VCaP (cell line): ENCODE data around the gene KAZN.

Experiments
- H3K27ac ChIP-seq: fragments of 450-650 bp; 2 replicates; pipeline ENCODE4 v1.5.1; 2017
- TF ChIP-seq, protein P1 (sequence below): fragments of 450-650 bp; conservative IDR thresholded peaks from 2 replicates; pipeline ENCODE4 v1.5.1; 2017; ENCODE audit warnings: mild to moderate bottlenecking, moderate library complexity

Gene KAZN

DNA sequence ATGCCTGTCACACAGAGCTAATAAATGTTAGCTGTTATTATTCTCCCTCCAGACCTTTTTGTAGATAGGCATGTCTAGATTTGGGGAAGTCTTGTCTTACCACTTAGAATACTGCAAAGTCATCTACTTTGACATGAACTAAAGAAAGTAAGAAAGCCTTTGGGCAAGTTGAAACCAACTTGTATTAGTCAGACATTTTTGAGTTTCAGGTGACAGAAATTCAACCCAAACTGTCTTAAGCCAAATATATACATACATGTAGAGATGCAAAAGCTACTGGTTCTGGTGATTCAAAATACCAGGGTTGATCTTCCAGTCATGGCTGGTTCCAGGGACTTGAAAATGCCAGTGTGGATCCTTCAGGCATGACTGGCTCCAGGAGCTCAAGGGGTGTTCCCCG is 278.3 kb downstream of the KAZN start:
- H3K27ac ChIP-seq: no peak overlapping the region
- TF ChIP-seq, protein P1, sequence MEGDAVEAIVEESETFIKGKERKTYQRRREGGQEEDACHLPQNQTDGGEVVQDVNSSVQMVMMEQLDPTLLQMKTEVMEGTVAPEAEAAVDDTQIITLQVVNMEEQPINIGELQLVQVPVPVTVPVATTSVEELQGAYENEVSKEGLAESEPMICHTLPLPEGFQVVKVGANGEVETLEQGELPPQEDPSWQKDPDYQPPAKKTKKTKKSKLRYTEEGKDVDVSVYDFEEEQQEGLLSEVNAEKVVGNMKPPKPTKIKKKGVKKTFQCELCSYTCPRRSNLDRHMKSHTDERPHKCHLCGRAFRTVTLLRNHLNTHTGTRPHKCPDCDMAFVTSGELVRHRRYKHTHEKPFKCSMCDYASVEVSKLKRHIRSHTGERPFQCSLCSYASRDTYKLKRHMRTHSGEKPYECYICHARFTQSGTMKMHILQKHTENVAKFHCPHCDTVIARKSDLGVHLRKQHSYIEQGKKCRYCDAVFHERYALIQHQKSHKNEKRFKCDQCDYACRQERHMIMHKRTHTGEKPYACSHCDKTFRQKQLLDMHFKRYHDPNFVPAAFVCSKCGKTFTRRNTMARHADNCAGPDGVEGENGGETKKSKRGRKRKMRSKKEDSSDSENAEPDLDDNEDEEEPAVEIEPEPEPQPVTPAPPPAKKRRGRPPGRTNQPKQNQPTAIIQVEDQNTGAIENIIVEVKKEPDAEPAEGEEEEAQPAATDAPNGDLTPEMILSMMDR: no peak

DNA sequence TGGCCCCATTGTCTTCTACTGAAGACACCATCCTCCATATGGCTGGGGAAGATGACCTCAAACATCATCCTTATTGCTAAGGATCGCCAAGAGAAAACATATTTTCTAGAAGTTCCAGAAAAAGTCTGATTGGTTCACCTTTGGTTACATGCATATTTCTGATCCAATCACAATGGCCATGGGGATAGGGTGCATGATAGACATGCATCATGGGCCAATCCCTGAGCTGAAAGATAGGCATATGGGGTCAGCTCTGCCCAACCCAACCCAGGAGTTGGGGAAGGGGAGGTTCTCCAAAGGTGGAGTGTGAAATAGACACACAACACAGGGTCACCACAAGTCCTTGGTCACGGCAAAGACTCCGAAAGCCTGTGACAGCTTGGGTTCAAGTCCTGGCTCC is 278.7 kb downstream of the KAZN start:
- no peak overlapping the region for H3K27ac ChIP-seq

DNA sequence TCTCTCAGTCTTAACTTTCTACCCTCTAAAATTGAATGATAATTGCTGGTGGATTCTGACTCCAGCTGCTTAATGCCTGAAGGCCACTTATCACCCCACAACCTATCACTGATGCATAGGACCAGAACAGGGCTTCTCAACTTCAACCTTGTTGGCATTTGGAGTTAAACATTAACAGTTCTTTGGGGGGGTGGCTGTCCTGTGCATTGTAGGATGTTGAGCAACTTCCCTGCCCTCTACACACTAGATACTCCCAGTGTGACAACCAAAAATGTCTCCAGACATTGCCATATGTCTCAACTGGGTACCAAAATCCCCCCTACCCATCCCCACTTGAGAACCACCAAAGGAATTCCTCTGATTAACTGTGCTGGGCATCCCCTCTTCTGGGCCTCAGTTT is 279.6 kb downstream of the KAZN start:
- no peak overlapping the region for H3K27ac ChIP-seq
- TF ChIP-seq, protein P1: no peak

More for the DNA sequence above, 278.7 kb downstream of the KAZN start:
- TF ChIP-seq, protein P1: no peak

DNA sequence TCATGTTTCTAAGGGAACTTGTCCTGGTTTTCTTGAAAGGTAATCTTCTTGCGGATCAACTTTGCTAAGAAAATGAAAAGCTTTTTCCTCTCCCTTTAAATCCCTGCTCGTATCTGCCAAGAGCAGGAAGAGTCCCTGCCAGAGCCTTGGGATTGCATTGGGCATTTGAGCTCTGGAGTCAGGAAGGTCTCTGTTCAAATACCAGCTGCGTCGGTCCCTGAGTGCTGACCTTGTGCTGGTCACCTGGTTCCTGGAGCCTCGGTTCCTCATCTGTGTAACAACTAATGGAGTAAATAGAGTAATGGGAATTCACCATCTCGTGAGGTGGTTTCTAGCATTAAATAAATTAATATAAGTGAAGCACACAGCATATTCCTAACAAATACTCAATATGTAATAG is 280.5 kb downstream of the KAZN start:
- no peak overlapping the region for H3K27ac ChIP-seq
- TF ChIP-seq, protein P1: no peak

DNA sequence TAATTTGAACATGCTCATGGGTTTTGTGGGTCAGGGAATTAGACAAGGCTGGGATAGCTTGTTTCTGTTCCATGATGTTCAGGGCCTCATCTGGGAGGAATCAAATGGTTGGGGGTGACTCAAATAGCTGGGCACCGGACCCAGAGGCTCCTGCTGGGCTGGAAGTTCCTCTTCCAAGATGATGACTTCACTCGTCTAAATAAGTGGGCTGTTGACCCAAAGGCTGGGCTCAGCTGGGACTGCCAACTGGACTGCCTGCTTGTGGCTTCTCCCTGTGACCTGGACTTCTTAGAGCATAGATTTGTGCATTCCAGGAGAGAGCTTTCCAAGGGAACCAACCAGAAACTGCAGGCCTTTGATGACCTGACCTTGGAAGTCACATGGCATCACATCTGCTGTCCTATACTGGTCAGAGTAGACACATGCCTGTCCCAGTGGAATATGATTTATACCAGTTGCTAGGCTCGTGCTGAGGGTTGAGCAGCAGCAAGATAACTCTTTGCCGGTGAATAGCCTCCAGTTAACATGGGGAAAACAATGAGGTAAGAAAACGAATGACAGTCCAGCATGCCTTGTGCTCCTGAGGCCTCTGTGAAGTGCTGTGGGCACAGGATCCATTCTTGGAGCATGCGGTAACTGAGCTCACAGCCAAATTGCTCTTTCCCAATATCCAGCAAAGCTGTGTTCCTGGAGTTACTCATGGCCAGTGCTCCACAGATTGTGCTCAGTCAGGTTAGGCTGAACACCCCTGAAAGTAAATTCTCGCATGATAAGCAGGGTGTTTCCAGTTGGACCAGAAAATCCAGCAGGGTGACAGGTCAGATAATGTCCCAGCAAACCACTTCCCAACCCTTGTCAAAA is 282.2 kb downstream of the KAZN start:
- TF ChIP-seq, protein P1: no peak
- no peak overlapping the region for H3K27ac ChIP-seq

DNA sequence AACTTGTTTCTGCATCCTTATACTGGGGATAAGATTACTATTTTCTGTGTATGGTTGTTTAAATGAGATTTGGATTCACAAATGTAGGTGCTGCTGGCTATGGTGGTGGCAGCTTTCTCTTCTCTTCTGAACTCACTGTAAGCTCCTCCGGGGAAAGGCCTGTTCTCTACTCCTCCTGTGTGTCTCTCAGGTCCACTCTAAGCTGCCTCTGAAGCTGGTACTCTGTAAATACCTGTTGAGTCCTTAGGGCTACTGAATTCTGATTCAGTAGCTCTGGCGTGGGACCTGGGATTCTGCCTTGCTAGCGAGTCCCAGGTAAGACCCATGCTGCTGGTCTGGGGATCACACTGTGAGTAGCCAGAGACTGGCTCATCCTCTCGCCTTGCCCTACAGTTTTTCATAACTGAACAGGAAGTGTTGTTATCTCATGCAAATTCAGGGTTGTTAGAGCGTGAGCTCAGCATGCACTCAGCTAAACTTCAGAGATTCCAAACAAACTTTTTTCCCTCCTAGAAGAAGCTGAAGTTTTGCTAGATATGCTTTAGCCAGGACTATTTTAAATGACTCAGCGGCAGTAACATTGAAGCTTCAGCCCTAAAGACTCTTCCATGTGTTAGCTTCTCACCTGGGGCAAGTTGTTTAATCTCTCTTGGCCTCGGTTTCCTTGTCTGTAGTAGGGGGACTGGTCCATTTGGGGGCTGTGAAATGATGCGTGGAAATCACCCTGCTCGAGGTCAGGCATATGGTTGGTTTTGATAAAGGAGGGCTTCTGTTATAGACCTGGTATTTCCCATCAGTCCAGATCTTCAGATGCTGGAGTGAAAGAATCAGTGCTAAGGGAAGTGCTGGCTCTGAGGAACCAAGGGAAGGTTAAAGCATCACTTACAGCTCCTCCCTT is 283.5 kb downstream of the KAZN start:
- TF ChIP-seq, protein P1: no peak
- H3K27ac ChIP-seq: no peak overlapping the region

DNA sequence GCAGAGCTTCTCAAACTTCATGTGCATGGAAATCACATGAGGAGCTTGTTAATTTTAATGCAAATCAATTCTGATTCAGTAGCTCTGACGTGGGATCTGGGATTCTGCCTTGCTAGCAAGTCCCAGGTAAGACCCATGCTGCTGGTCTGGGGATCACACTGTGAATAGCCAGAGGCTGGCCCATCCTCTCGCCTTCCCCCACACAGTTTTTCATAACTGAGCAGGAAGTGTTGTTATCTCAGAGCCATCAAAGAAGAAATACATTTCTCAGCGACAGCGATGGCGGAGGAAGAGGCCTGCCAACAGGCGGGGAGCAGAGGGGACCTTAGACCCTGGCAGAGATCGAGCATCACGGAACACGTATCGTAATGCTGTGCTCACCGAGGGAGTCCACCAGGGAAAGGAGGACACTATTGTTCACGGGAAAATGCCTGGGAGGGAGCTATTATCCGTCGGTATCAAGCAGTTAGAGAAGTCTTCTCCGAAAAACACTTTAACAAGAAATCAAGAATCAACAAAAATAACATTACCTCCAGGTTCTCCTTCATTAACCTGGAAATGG is 286.2 kb downstream of the KAZN start:
- no peak overlapping the region for H3K27ac ChIP-seq
- TF ChIP-seq, protein P1: no peak
